GM10266 (cell line): ENCODE measurements around the gene FOXO3.

Experiments used
- DNase-seq: peaks from one replicate; pipeline ENCODE4 v3.0.0; 2012; ENCODE audit errors: extremely low spot score
- CTCF ChIP-seq: IDR thresholded peaks from 2 replicates; pipeline ENCODE4 v1.5.1; 2012; ENCODE audit warnings: mild to moderate bottlenecking, low read depth; ENCODE audit not compliant: control insufficient read depth, insufficient read depth; ENCODE audit errors: missing control alignments

FOXO3 gene

GRCh38 chr6:108711071-108711470, 150.4 kb downstream of the FOXO3 start:
- TF ChIP-seq CTCF: no peak
- DNase-seq: no peak

GRCh38 chr6:108711826-108712225, 151.1 kb downstream of the FOXO3 start:
- no peak for TF ChIP-seq CTCF
- no peak for DNase-seq

- TF ChIP-seq CTCF: no peak
- no peak for DNase-seq
Measured at GRCh38 chr6:108712946-108713345, 152.2 kb downstream of the FOXO3 start.

DNA sequence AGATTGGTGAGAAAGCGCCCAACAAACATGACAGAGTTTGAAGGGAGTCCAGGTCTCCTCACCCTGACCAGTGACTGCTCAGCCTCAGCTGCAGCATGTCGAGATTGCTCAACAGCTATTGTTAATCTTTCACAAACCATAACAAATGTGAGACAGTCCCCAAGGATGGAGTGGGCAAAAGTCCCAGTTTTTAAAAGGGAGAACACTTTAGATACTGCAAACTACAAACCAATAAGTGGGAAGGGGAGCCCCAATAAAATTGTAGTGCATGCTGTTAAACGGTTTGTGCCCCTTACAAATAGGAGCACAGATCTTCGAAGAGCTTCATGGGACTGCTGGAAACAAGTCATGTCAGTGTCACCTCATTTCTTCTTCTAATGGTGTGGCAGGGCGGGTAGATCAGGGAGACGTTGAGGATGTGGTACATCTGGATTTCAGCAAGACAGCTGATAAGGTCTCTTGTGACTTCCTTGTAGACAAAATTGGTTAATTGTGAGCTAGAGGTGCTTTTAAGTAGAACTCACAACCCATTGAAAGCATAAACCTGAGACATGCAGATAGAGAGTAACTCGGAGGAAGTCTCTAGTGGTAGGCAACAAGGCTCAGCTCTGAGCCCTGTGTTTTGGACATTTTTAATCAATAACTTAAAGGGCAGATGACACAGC, 153.5 kb downstream of the FOXO3 start:
- no peak for DNase-seq
- TF ChIP-seq CTCF: no peak

DNA sequence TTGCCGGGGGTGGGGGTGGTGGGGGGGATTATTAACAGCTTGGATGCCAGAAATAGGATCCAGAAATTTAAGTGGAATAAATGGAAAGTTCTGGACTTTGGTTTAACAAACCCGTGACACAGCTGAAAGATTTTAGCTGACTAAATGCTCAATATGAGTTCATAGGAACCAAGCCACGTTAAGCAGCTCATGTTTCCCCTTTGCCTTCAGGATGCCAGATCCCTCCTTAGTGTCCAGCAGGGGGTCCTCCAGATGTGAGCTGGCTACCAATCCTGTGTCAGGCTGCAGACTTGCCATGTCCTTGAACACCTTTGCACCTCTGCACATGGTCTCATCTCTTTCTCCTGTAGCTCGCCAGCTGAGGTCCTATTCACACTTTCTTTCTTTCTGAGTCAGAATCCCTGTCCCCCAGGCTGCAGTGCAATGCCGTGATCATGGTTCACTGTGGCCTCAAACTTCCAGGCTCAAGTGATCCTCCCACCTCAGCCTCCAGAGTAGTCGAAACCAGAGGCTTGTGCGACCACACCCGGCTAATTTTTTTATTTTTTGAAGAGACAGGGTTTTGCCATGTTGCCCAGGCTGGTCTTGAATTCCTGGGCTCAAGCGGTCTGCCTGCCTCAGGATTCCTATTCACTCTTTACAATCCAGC, 154.2 kb downstream of the FOXO3 start:
- no peak for DNase-seq
- no peak for TF ChIP-seq CTCF

DNA sequence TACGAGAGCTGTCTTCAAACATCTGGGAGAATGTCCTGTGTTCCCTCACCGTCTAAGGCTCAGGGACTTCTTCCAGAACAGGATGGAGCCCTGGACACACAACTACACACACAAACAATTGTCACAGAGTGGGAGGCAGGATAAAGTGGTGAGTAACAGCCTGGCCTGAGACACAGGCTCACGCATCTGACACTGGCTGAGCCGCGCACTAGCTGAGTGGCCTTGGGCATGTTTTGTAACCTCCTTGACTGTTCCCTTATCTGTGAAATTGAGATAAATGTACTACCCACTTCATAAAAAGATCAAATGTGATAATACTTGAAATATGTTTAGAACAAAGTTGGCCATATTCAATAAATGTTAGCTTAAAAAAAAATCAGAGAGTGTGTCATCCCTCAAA, 155.1 kb downstream of the FOXO3 start:
- DNase-seq: no peak
- no peak for TF ChIP-seq CTCF
